ENCODE measurements around the gene COPA. TPM values are rescaled to one million over a fixed set of nuclear protein-coding genes. Genes with fewer than 3 reads are reported as not detected.

Gene COPA
- total RNA-seq = 236 and 290 TPM in 2 replicates

GRCh38 chr1:160342953-160343869, at the start of gene COPA, which contains the start of gene NCSTN:
COPA (minus strand) TSS chr1:160343250; CDS start chr1:160343170, 80 bp downstream.
NCSTN (plus strand) TSS chr1:160343383; CDS start chr1:160343397, 14 bp downstream.

GRCh38 chr1:160366731-160367515, 23.9 kb upstream of the COPA start, which contains the start of gene NHLH1:
NHLH1 (plus strand) TSS chr1:160367071; CDS start chr1:160370732, 3,661 bp downstream.

DNA sequence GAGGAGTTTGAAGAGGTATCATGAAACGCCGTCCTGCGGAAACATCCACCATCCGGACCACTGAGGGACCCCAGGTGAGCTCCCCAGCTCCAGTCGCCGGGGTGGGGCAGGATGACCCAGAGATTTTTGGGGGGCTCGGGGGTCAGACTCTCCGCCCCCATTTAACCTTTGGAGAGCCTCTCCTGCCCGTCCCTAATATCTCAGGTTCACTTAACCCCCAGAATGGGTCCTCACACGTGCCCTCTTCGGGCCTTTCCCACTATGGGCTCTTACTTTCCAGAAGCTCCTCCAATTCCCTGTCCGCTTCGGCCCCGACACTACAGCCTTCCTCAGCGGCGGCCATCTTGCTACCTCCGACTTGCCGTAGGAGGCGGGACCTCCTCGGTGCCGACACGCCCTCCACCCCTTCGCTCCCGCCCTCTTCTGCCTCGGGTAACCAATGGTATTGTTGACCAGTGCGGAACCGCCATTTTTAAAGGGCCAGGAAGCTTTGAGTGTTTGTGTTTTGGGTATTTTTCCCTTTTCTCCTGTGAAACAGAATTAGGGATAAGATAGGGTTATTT, 58.2 kb downstream of the COPA start, which contains the start of gene PEX19:
Gene PEX19, minus strand, starts transcription at position 352 of the 563 bp plus-strand sequence. Its CDS starts 9 bp downstream, at position 343.

DNA sequence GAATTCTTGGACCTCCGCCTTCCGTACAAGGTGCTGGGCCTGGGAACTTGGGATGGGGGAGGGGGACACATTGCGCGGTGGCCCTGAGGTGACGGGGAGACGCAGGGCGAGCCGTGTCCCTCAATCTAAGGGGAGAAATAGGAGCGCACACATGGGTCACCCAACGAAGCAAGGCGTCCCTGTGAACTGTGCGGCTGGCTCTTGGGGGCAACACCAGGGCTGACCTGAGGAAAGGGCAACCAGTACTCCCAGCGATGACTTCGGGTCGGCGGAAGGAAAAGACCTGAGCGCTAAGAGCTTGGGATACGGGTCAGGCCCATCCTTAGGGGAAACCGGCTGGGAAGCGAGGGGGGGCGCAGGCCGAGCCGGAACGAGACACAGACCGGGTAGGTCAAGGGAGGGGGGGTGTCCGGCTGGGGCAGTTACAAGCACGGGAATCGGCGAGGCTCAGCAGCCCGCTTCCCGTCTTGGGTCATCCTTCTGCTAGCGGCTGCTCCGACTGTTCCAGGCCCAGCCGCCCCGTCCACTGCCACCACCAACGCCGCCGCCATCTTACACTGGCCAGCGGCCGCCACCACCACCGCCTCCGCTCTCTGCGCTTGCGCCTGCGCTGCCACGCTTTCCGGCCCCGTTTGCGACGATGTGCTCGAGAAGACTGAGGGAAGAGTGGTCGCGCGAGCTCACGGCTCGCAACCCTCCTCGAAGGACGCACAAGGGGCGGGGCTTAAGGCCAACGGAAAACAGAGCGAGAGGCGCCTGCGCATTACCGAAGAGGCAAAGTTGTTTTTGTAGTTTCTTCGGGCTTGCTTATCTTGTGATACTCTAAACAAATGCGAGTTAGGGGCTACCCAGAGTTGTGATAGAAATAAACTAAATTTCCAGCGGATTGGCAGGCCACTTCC, 80.9 kb downstream of the COPA start, which contains the start of gene DCAF8:
Gene DCAF8, minus strand, starts transcription at position 657 of the 902 bp plus-strand sequence. CDS start 18,541 bp downstream, outside the sequence.

Small RNA genes lying within 50 kb of the gene (small RNA-seq; reads per million reads assigned to genes)
- gene RF00019 = not detected
- not detected for gene RNU4-42P

Other genes starting within 250 kb of the COPA start
- gene IGSF8, start 244.6 kb downstream of the COPA start, total RNA-seq = 7.6 and 9.8 TPM in 2 replicates
- gene ATP1A2, start 227.5 kb downstream of the COPA start, total RNA-seq = not detected in 2 replicates
- gene ATP1A4, start 191.6 kb downstream of the COPA start, total RNA-seq = not detected in 2 replicates
- gene CASQ1, start 152.7 kb downstream of the COPA start, total RNA-seq = not detected in 2 replicates
- 154 and 208 TPM in 2 replicates for gene PEA15, start 137.9 kb downstream of the COPA start, total RNA-seq
- gene DCAF8, start 80.7 kb downstream of the COPA start, total RNA-seq = 91.8 and 96.1 TPM in 2 replicates
- gene PEX19, start 58.1 kb downstream of the COPA start, total RNA-seq = 26.6 and 33.9 TPM in 2 replicates
- 87.2 and 101 TPM in 2 replicates for gene NCSTN, start 133 bp upstream of the COPA start, total RNA-seq
- gene NHLH1, start 23.8 kb upstream of the COPA start, total RNA-seq = 0.13 TPM in 1 of 2 replicates, not detected in the other
- gene VANGL2, start 57.3 kb upstream of the COPA start, total RNA-seq = not detected in 2 replicates
- gene SLAMF6, start 180.0 kb upstream of the COPA start, total RNA-seq = not detected in 2 replicates
- not detected in 2 replicates for gene CD84, start 236.2 kb upstream of the COPA start, total RNA-seq

All from thoracic aorta endothelial cell (primary cell).